ENCODE measurements around the gene KANSL1. TPM values are rescaled to one million over a fixed set of nuclear protein-coding genes. Genes with fewer than 3 reads are reported as not detected.

The KANSL1 gene
- total RNA-seq, 4 donors from 2014 or later = 91.3 to 120 (median 105) TPM

DNA sequence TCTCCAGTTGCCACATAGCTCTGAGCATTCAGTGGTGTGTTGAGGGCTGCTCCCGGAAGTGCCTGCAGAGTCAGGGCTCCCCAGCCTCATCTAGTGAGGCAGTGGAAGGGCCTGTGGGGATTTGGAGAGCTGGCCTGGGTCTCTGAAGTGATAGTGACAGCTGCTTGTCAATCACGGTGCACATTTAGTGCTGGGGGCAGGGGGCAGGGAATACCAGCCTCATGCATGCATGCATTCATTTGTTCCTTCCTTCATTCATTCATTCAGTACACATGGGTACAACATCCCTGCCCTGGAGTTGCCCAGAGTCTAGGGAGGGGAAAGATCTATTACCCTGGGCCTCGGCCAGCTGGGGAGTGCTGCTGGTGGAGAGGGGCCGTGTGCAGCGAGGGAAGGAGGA, 205.5 kb downstream of the KANSL1 start:
- no peaks in the 10 kb centered on the region for H3K9me3 ChIP-seq
- no peaks in the 10 kb centered on the region for H3K27me3 ChIP-seq
- H3K36me3 ChIP-seq = peaks cover 0 to 6% (median 0%) of the 10 kb centered on the region in 3 donors
- TF ChIP-seq EP300 (IDR thresholded peaks at IDR 0.05) (no peak), POLR2A (IDR thresholded peaks at IDR 0.05) (no peak)
- TF ChIP-seq, protein P1, sequence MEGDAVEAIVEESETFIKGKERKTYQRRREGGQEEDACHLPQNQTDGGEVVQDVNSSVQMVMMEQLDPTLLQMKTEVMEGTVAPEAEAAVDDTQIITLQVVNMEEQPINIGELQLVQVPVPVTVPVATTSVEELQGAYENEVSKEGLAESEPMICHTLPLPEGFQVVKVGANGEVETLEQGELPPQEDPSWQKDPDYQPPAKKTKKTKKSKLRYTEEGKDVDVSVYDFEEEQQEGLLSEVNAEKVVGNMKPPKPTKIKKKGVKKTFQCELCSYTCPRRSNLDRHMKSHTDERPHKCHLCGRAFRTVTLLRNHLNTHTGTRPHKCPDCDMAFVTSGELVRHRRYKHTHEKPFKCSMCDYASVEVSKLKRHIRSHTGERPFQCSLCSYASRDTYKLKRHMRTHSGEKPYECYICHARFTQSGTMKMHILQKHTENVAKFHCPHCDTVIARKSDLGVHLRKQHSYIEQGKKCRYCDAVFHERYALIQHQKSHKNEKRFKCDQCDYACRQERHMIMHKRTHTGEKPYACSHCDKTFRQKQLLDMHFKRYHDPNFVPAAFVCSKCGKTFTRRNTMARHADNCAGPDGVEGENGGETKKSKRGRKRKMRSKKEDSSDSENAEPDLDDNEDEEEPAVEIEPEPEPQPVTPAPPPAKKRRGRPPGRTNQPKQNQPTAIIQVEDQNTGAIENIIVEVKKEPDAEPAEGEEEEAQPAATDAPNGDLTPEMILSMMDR (IDR thresholded peaks at IDR 0.05) = no peak
- WGBS, 2 donors = 72 to 80% methylated on average over 5 of the region's 5 CpGs
- no peak overlapping the region for H3K4me3 ChIP-seq
- no peaks in the 10 kb centered on the region for H3K4me1 ChIP-seq
- DNase-seq (ENCODE audit: low spot score in 2 of 2) = no peak
- no peak overlapping the region for H3K27ac ChIP-seq

DNA sequence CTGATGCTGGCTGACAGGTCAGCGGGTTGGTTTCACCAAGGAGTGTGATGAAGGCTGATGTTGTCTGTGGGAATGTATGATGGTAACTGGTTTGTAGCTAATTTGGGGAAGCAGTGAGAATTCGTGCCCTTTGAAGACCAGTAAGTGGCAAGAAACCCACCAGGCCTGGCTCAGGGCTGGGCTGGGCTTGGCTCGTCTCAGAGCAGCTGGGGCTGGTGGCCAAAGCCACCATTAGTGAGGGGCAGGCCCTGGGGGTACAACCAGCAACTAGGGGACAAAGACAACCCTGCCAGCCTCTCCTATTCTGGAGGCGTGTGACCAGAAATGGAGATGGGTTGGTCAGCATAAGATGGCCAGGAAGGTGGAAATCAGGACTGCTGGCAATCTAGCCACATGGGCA, 207.2 kb downstream of the KANSL1 start:
- Histone ChIP-seq H3K9me3 (no peaks in the 10 kb centered on the region), H3K4me1 (no peaks in the 10 kb centered on the region), H3K36me3 (peaks cover 0 to 6% (median 0%) of the 10 kb centered on the region in 3 donors), H3K27me3 (no peaks in the 10 kb centered on the region), H3K4me3 (no peak overlapping the region), H3K27ac (no peak overlapping the region)
- 88 to 95% methylated on average over 4 of the region's 4 CpGs for WGBS, 2 donors
- DNase-seq (ENCODE audit: low spot score in 2 of 2) = no peak
- TF ChIP-seq EP300 (IDR thresholded peaks at IDR 0.05) = no peak
- TF ChIP-seq, protein P1 (IDR thresholded peaks at IDR 0.05) = no peak

DNA sequence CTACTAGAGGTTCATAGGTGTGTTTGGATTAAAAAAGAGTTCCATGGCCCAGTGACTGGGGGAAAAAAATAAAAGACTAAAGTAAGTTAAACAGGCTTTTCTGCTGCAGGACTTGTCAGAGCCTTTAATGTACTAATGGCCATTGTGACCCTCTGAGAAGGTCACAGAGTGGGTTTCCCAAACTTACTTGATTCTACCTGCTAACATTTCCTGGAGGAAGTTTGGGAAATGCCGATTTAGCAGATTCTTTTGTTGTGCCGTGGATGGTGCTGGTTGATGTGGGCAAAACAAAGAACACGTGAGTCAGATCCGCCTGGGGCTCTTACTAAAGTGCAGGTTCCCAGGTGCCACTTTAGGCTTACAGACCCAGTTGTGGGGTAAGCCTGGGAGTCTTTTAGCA, 207.8 kb downstream of the KANSL1 start:
- TF ChIP-seq POLR2A (IDR thresholded peaks at IDR 0.05) (no peak), EP300 (IDR thresholded peaks at IDR 0.05) (no peak)
- TF ChIP-seq, protein P1 (IDR thresholded peaks at IDR 0.05) = no peak
- no peaks in the 10 kb centered on the region for H3K4me1 ChIP-seq
- no peak overlapping the region for H3K4me3 ChIP-seq
- H3K27ac ChIP-seq = no peak overlapping the region
- no peak for DNase-seq (ENCODE audit: low spot score in 2 of 2)
- WGBS, 2 donors = 82 to 84% methylated on average over 4 of the region's 4 CpGs
- H3K9me3 ChIP-seq = no peaks in the 10 kb centered on the region
- H3K36me3 ChIP-seq = peaks cover 0 to 6% (median 0%) of the 10 kb centered on the region in 3 donors
- no peaks in the 10 kb centered on the region for H3K27me3 ChIP-seq

DNA sequence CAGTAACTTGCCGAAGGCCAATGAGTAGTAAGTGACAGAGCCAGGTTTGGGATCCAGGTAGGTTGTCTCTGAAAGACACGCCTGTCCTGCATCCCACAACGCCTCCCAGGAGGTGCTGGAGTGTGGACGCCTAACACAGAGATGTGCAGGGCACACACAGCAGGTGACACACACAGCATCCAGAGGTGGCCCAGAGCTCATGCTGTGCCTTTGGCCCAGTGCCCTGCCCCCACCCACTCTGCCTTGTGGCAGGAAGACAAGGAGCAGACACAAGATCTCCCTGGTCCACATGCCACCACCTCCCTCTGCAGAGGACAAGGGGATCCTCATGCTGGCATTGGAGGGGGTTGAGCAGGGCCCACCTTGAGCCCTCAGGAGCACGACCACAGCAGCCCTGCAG, 208.9 kb downstream of the KANSL1 start:
- H3K9me3 ChIP-seq = no peaks in the 10 kb centered on the region
- peaks cover 0 to 6% (median 0%) of the 10 kb centered on the region in 3 donors for H3K36me3 ChIP-seq
- H3K27me3 ChIP-seq = no peaks in the 10 kb centered on the region
- H3K4me3 ChIP-seq = no peak overlapping the region
- TF ChIP-seq, protein P1 (IDR thresholded peaks at IDR 0.05) = no peak
- TF ChIP-seq EP300 (IDR thresholded peaks at IDR 0.05) (no peak), POLR2A (IDR thresholded peaks at IDR 0.05) (no peak)
- no peak overlapping the region for H3K27ac ChIP-seq
- no peaks in the 10 kb centered on the region for H3K4me1 ChIP-seq
- 84 to 95% methylated on average over 5 of the region's 5 CpGs for WGBS, 2 donors
- no peak for DNase-seq (ENCODE audit: low spot score in 2 of 2)

DNA sequence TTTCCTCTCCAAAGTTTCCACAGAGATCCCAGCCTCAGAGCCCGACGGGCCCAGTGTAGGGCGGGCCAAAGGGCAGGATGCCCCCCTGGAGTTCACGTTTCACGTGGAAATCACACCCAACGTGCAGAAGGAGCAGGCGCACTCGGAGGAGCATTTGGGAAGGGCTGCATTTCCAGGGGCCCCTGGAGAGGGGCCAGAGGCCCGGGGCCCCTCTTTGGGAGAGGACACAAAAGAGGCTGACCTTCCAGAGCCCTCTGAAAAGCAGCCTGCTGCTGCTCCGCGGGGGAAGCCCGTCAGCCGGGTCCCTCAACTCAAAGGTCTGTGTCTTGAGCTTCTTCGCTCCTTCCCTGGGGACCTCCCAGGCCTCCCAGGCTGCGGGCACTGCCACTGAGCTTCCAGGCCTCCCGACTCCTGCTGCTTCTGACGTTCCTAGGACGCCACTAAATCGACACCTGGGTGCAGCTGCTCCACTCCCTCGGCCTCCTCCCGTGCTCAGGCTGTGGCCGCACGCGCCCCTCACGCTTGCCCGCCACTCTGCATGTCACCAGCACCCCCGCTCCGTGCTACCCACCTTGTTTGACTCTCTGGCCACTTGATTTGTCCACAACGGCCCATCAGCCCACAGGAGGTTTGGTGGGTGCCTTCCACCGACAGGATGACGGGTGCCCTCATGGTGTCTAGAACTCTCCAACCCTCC, 209.5 kb downstream of the KANSL1 start:
- WGBS, 2 donors = 70 to 77% methylated on average over 30 to 31 of the region's 31 CpGs
- peaks cover 0 to 6% (median 0%) of the 10 kb centered on the region in 3 donors for H3K36me3 ChIP-seq
- no peaks in the 10 kb centered on the region for H3K9me3 ChIP-seq
- H3K27me3 ChIP-seq = no peaks in the 10 kb centered on the region
- TF ChIP-seq, protein P1 (IDR thresholded peaks at IDR 0.05) = no peak
- no peak for TF ChIP-seq POLR2A (IDR thresholded peaks at IDR 0.05)
- no peak for TF ChIP-seq EP300 (IDR thresholded peaks at IDR 0.05)
- no peak overlapping the region for H3K27ac ChIP-seq
- no peak for DNase-seq (ENCODE audit: low spot score in 2 of 2)
- H3K4me3 ChIP-seq = no peak overlapping the region
- H3K4me1 ChIP-seq = no peaks in the 10 kb centered on the region
